ENCODE measurements around the gene KAZN.

DNA sequence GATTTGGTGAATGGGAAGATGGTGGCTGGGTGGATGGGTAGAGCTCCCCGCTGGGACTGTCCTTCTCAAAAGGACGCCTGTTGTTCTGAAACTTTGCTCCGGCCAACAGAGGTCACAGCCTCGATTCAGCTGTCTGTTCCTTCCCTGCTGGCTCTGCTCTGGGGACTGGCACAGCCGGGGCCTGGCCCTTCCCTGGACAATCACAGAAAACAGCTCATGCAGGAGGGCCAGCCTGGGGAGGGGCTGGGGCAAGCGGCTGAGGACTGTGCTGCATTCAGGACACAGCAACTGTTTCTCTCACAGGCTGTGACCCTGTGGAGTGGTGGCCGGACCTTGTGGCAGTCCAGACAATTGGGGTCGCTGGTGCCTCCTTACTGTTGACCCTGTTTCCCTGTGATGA is 444.4 kb downstream of the KAZN start:
- TF ChIP-seq, protein P1, sequence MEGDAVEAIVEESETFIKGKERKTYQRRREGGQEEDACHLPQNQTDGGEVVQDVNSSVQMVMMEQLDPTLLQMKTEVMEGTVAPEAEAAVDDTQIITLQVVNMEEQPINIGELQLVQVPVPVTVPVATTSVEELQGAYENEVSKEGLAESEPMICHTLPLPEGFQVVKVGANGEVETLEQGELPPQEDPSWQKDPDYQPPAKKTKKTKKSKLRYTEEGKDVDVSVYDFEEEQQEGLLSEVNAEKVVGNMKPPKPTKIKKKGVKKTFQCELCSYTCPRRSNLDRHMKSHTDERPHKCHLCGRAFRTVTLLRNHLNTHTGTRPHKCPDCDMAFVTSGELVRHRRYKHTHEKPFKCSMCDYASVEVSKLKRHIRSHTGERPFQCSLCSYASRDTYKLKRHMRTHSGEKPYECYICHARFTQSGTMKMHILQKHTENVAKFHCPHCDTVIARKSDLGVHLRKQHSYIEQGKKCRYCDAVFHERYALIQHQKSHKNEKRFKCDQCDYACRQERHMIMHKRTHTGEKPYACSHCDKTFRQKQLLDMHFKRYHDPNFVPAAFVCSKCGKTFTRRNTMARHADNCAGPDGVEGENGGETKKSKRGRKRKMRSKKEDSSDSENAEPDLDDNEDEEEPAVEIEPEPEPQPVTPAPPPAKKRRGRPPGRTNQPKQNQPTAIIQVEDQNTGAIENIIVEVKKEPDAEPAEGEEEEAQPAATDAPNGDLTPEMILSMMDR (IDR thresholded peaks at IDR 0.05 in 8 of 11, conservative IDR thresholded peaks at IDR 0.05 in 3 of 11) = no peak
- no peak for TF ChIP-seq POLR2A (IDR thresholded peaks at IDR 0.05)
